Ishikawa (cell line): ENCODE results near the gene HADHA.

Source experiments
- EP300 ChIP-seq: IDR thresholded peaks from 2 replicates; pipeline ENCODE4 v1.6.1; 2012; ENCODE audit warnings: borderline replicate concordance
- MAX ChIP-seq: IDR thresholded peaks from 2 replicates; pipeline ENCODE4 v1.6.1; 2012

DNA sequence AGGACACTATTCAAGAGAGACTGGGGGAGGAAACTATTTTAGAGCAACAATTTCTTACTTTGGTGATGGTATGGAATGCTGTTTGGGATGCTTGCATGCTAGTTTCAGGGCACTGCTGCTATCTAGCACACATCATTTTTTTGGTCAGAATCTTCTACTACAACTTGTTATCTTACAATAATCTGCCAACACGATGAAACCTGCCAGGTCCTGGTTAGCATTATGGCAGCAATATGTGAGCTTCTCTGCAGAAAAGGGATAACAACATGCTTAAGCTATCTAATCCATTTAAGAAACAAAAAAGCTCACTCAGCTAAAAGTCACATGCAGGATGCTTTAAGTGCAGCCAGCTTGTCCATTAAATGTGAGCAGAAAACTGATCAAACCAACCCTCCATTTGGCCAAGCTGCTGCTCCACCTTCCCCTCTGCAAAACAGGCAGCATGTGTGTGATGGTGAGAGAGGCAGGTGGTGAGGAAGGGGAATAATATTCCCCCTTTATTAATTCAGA is 41.4 kb downstream of the HADHA start:
- TF ChIP-seq MAX (no peak), EP300 (no peak)
